Cardiac fibroblast (primary cell): ENCODE results near the gene DOP1A.

Source experiments
- DNase-seq, 2 donors: peaks; one replicate each; pipeline versions ENCODE4 v3.0.0 to v3.0.0-alpha.2; 2010; ENCODE audit warnings: low read depth in 2 of 2
- H3K4me3 ChIP-seq, 2 donors: replicated peaks in 1 of 2; 1 replicate in 1 of 2; 2 replicates in 1 of 2; pipeline ENCODE4 v1.5.1; 2011; ENCODE audit warnings: low read depth in 2 of 2, low read length in 2 of 2, mild to moderate bottlenecking in 2 of 2, moderate library complexity in 1 of 2
- CTCF ChIP-seq: IDR thresholded peaks from one replicate; pipeline ENCODE4 v1.5.1; 2011; ENCODE audit warnings: low read depth, mild to moderate bottlenecking, low read length, inconsistent platforms

Gene DOP1A

GRCh38 chr6:83067448-83068439, at the start of gene DOP1A:
Gene DOP1A, plus strand, starts transcription at chr6:83067671. Its CDS starts 29,307 bp downstream, at chr6:83096978.
- peak; percentile 99 for TF ChIP-seq CTCF
- peak; percentile 94 to 96 for DNase-seq
- H3K4me3 ChIP-seq, result peak within 1 kb of the TSS; percentile 94

GRCh38 chr6:83019741-83020140, 47.7 kb upstream of the DOP1A start:
- no peak for TF ChIP-seq CTCF
- no peak overlapping the region for H3K4me3 ChIP-seq

GRCh38 chr6:83031689-83032088, 35.8 kb upstream of the DOP1A start:
- no peak for TF ChIP-seq CTCF
- no peak overlapping the region for H3K4me3 ChIP-seq
- no peak for DNase-seq

More at GRCh38 chr6:83019741-83020140, 47.7 kb upstream of the DOP1A start:
- no peak for DNase-seq

GRCh38 chr6:83038246-83038645, 29.2 kb upstream of the DOP1A start:
- H3K4me3 ChIP-seq, result no peak overlapping the region
- TF ChIP-seq CTCF, result no peak
- DNase-seq, result no peak

- H3K4me3 ChIP-seq, result no peak overlapping the region
- no peak for TF ChIP-seq CTCF
These were observed 24.9 kb upstream of the DOP1A start for GRCh38 chr6:83042467-83043053.

GRCh38 chr6:83044091-83044768, 23.2 kb upstream of the DOP1A start:
- no peak overlapping the region for H3K4me3 ChIP-seq
- no peak for DNase-seq
- no peak for TF ChIP-seq CTCF

More at GRCh38 chr6:83042467-83043053, 24.9 kb upstream of the DOP1A start:
- no peak for DNase-seq
